ENCODE data around the gene TSNAX.

DNA sequence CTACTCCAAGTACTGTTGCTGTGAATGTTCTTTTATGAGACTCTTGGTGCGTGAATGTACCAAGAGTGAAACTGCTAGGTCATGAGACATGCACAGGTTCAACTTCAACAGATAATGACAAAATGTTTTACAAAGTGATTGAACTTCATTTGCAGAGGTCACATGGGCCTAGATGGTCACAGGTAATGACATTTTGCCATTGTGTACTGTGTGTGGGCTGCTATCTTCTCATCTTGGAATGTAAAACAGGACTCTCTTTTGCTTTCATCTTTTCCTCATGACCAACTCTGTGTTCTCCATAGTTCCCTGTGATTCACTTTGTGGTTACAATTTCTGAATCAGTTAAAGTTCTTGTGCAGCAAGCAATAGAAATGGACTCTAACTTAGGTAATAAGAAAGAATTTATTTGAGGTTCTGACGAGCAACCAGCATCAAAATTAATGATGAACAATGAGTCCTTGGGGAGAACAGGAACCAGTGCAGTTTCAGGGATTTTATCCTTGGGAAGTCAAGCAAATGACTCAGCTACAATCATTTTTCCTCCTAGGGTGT lies 16.2 kb upstream of the TSNAX start:
- TF ChIP-seq, protein P1, sequence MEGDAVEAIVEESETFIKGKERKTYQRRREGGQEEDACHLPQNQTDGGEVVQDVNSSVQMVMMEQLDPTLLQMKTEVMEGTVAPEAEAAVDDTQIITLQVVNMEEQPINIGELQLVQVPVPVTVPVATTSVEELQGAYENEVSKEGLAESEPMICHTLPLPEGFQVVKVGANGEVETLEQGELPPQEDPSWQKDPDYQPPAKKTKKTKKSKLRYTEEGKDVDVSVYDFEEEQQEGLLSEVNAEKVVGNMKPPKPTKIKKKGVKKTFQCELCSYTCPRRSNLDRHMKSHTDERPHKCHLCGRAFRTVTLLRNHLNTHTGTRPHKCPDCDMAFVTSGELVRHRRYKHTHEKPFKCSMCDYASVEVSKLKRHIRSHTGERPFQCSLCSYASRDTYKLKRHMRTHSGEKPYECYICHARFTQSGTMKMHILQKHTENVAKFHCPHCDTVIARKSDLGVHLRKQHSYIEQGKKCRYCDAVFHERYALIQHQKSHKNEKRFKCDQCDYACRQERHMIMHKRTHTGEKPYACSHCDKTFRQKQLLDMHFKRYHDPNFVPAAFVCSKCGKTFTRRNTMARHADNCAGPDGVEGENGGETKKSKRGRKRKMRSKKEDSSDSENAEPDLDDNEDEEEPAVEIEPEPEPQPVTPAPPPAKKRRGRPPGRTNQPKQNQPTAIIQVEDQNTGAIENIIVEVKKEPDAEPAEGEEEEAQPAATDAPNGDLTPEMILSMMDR (IDR thresholded peaks at IDR 0.05) = no peak
- no peak for TF ChIP-seq POLR2A (IDR thresholded peaks at IDR 0.05)
- TF ChIP-seq EP300 (IDR thresholded peaks at IDR 0.05) = no peak
